HepG2 (cell line): Measurements from ENCODE around the gene KLHL21. TPM values are rescaled to one million over a fixed set of nuclear protein-coding genes. Genes with fewer than 3 reads are reported as not detected.

Experiments used
- ETV6 ChIP-seq: sonication (generic); formaldehyde crosslinking; conservative IDR thresholded peaks from 2 replicates; pipeline ENCODE4 v1.4.0; 2020; ENCODE audit warnings: missing genetic modification reagents
- FOXK1 ChIP-seq: sonication (generic); formaldehyde crosslinking; IDR thresholded peaks from 2 replicates; pipeline ENCODE4 v1.4.0; 2020; ENCODE audit warnings: low read depth, missing genetic modification reagents, borderline replicate concordance
- KDM2A ChIP-seq: sonication (generic); formaldehyde crosslinking; IDR thresholded peaks from 2 replicates; pipeline ENCODE4 v1.4.0; 2020; ENCODE audit warnings: low read depth, missing genetic modification reagents, borderline replicate concordance
- SMAD1 ChIP-seq: sonication (generic); formaldehyde crosslinking; IDR thresholded peaks from 2 replicates; pipeline ENCODE4 v1.4.0; 2020; ENCODE audit warnings: missing genetic modification reagents, low read depth, mild to moderate bottlenecking, borderline replicate concordance
- THYN1 ChIP-seq: sonication (generic); formaldehyde crosslinking; IDR thresholded peaks from 2 replicates; pipeline ENCODE4 v1.8.1; 2023; ENCODE audit warnings: low read depth, mild to moderate bottlenecking, moderate library complexity, missing genetic modification reagents, borderline replicate concordance
- TSC22D2 ChIP-seq: sonication (generic); formaldehyde crosslinking; IDR thresholded peaks from 2 replicates; pipeline ENCODE4 v1.5.1; 2020; ENCODE audit warnings: missing genetic modification reagents, mild to moderate bottlenecking, borderline replicate concordance
- ZNF7 ChIP-seq: IDR thresholded peaks from 2 replicates; pipeline ENCODE4 v1.6.1; 2016; ENCODE audit warnings: missing biosample characterization, missing genetic modification reagents
- ZNF788 ChIP-seq: sonication (generic); formaldehyde crosslinking; IDR thresholded peaks from 2 replicates; pipeline ENCODE4 v1.5.0; 2020; ENCODE audit warnings: mild to moderate bottlenecking, missing genetic modification reagents, borderline replicate concordance
- polyA plus RNA-seq, 8 experiments: library from polyadenylated mRNA; depleted of rRNA in 3 of 8; stranded (reverse) in 7 of 8; unstranded in 1 of 8; fragments of >200 nt; fragmentation: Illumina TruSeq in 4 of 8; extraction: Trizol in 4 of 8; gene quantifications; 2 replicates each; pipeline versions ENCODE4 v1.2.1 to v1.2.3, GENCODE V29; 2011 to 2016; ENCODE audit warnings: low read depth in 4 of 8, missing spikeins in 1 of 8, mixed read lengths in 1 of 8; ENCODE audit not compliant: insufficient read depth in 1 of 8
- total RNA-seq, 5 experiments: library from RNA; depleted of rRNA; stranded (reverse); fragments of >200 nt; fragmentation: Illumina TruSeq; extraction: Trizol; gene quantifications; 2 replicates each; pipeline ENCODE4 v1.2.3, GENCODE V29; 2016; ENCODE audit warnings: low read depth in 1 of 5
- TF ChIP-seq, protein P1 (sequence below): sonication (generic); formaldehyde crosslinking; IDR thresholded peaks from 2 replicates; pipeline ENCODE4 v1.5.0; 2020; ENCODE audit warnings: mild to moderate bottlenecking, missing genetic modification reagents, borderline replicate concordance
- TF ChIP-seq, protein P2 (sequence below): sonication (generic); formaldehyde crosslinking; IDR thresholded peaks from 2 replicates; pipeline ENCODE4 v1.4.0; 2020; ENCODE audit warnings: missing genetic modification reagents, borderline replicate concordance
- TF ChIP-seq, protein P3 (sequence below): sonication (generic); formaldehyde crosslinking; IDR thresholded peaks from 2 replicates; pipeline ENCODE4 v1.8.0; 2022; ENCODE audit warnings: missing genetic modification reagents, mild to moderate bottlenecking, borderline replicate concordance
- TF ChIP-seq, protein P4 (sequence below): sonication (generic); formaldehyde crosslinking; IDR thresholded peaks from 2 replicates; pipeline ENCODE4 v1.8.1; 2023; ENCODE audit warnings: mild to moderate bottlenecking, moderate library complexity, missing genetic modification reagents

KLHL21 gene
- total and polyA plus RNA-seq, 2 of the 13 experiments (the other 11 are each of a cell fraction or from before 2014, with no cell fraction given): 14.8 to 25.0 TPM

DNA sequence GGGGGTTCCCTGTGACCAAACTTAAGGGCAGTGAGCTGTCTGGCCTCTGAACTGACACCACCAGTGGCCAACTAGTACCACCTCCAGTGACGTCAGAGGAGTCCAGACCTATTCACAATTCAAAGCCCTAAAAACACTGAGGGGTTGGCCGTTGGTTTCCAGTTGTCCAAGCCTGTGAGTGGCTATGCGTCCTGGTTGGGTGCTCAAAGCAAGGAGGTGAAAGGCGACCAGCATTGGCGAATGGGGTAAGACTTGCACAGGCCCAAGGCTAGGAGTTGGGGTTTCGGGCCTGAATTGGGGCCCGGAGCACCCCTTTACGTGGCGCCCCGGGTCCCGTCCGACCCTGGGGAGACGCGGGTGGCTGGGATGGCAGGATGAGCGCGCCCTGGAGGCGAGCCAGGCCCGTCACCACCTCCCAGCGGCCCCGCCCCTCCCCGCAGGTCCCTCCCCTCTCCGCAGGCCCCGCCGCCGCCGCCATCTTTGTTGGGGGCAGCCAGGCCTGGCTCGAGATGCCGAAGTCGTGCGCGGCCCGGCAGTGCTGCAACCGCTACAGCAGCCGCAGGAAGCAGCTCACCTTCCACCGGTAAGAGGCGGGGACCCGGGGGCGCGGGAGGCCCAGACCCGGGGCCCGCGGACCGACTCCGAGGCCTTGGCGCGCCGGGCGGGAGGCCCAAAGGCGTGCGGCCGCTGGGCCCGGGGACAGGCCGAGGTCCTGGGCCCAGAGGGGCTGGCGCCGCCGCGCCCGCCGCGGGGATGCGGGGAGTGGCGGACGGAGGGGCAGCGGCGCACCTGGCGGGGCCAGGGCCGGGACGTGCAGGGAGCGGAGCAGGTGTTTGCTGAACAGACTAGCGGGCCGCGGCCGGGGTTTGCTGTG lies 22.3 kb upstream of the KLHL21 start, which contains the start of gene THAP3 (continued):
- TF ChIP-seq, protein P1, sequence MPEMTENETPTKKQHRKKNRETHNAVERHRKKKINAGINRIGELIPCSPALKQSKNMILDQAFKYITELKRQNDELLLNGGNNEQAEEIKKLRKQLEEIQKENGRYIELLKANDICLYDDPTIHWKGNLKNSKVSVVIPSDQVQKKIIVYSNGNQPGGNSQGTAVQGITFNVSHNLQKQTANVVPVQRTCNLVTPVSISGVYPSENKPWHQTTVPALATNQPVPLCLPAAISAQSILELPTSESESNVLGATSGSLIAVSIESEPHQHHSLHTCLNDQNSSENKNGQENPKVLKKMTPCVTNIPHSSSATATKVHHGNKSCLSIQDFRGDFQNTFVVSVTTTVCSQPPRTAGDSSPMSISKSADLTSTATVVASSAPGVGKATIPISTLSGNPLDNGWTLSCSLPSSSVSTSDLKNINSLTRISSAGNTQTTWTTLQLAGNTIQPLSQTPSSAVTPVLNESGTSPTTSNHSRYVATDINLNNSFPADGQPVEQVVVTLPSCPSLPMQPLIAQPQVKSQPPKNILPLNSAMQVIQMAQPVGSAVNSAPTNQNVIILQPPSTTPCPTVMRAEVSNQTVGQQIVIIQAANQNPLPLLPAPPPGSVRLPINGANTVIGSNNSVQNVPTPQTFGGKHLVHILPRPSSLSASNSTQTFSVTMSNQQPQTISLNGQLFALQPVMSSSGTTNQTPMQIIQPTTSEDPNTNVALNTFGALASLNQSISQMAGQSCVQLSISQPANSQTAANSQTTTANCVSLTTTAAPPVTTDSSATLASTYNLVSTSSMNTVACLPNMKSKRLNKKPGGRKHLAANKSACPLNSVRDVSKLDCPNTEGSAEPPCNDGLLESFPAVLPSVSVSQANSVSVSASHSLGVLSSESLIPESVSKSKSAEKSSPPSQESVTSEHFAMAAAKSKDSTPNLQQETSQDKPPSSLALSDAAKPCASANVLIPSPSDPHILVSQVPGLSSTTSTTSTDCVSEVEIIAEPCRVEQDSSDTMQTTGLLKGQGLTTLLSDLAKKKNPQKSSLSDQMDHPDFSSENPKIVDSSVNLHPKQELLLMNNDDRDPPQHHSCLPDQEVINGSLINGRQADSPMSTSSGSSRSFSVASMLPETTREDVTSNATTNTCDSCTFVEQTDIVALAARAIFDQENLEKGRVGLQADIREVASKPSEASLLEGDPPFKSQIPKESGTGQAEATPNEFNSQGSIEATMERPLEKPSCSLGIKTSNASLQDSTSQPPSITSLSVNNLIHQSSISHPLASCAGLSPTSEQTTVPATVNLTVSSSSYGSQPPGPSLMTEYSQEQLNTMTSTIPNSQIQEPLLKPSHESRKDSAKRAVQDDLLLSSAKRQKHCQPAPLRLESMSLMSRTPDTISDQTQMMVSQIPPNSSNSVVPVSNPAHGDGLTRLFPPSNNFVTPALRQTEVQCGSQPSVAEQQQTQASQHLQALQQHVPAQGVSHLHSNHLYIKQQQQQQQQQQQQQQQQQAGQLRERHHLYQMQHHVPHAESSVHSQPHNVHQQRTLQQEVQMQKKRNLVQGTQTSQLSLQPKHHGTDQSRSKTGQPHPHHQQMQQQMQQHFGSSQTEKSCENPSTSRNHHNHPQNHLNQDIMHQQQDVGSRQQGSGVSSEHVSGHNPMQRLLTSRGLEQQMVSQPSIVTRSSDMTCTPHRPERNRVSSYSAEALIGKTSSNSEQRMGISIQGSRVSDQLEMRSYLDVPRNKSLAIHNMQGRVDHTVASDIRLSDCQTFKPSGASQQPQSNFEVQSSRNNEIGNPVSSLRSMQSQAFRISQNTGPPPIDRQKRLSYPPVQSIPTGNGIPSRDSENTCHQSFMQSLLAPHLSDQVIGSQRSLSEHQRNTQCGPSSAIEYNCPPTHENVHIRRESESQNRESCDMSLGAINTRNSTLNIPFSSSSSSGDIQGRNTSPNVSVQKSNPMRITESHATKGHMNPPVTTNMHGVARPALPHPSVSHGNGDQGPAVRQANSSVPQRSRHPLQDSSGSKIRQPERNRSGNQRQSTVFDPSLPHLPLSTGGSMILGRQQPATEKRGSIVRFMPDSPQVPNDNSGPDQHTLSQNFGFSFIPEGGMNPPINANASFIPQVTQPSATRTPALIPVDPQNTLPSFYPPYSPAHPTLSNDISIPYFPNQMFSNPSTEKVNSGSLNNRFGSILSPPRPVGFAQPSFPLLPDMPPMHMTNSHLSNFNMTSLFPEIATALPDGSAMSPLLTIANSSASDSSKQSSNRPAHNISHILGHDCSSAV (CRISPR knock-in tag): no peak
- TF ChIP-seq THYN1 (CRISPR knock-in tag) (no peak), ZNF788 (CRISPR knock-in tag) (peak; percentile 44; the same call in 1 of the 2 replicates), ZNF7 (CRISPR knock-in tag) (no peak), SMAD1 (CRISPR knock-in tag) (no peak), ETV6 (CRISPR knock-in tag) (0 out of 2 replicates have a peak, but pooled peaks have one; percentile 26), KDM2A (CRISPR knock-in tag) (peak; percentile 96; the same call in 1 of the 2 replicates), FOXK1 (CRISPR knock-in tag) (0 out of 2 replicates have a peak, but pooled peaks have one; percentile 24), TSC22D2 (CRISPR knock-in tag) (no peak)
- TF ChIP-seq, protein P2, sequence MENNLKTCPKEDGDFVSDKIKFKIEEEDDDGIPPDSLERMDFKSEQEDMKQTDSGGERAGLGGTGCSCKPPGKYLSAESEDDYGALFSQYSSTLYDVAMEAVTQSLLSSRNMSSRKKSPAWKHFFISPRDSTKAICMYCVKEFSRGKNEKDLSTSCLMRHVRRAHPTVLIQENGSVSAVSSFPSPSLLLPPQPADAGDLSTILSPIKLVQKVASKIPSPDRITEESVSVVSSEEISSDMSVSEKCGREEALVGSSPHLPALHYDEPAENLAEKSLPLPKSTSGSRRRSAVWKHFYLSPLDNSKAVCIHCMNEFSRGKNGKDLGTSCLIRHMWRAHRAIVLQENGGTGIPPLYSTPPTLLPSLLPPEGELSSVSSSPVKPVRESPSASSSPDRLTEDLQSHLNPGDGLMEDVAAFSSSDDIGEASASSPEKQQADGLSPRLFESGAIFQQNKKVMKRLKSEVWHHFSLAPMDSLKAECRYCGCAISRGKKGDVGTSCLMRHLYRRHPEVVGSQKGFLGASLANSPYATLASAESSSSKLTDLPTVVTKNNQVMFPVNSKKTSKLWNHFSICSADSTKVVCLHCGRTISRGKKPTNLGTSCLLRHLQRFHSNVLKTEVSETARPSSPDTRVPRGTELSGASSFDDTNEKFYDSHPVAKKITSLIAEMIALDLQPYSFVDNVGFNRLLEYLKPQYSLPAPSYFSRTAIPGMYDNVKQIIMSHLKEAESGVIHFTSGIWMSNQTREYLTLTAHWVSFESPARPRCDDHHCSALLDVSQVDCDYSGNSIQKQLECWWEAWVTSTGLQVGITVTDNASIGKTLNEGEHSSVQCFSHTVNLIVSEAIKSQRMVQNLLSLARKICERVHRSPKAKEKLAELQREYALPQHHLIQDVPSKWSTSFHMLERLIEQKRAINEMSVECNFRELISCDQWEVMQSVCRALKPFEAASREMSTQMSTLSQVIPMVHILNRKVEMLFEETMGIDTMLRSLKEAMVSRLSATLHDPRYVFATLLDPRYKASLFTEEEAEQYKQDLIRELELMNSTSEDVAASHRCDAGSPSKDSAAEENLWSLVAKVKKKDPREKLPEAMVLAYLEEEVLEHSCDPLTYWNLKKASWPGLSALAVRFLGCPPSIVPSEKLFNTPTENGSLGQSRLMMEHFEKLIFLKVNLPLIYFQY (CRISPR knock-in tag): no peak
- TF ChIP-seq, protein P3, sequence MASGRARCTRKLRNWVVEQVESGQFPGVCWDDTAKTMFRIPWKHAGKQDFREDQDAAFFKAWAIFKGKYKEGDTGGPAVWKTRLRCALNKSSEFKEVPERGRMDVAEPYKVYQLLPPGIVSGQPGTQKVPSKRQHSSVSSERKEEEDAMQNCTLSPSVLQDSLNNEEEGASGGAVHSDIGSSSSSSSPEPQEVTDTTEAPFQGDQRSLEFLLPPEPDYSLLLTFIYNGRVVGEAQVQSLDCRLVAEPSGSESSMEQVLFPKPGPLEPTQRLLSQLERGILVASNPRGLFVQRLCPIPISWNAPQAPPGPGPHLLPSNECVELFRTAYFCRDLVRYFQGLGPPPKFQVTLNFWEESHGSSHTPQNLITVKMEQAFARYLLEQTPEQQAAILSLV (CRISPR knock-in tag): no peak; the same call in 1 of the 2 replicates
- TF ChIP-seq, protein P4, sequence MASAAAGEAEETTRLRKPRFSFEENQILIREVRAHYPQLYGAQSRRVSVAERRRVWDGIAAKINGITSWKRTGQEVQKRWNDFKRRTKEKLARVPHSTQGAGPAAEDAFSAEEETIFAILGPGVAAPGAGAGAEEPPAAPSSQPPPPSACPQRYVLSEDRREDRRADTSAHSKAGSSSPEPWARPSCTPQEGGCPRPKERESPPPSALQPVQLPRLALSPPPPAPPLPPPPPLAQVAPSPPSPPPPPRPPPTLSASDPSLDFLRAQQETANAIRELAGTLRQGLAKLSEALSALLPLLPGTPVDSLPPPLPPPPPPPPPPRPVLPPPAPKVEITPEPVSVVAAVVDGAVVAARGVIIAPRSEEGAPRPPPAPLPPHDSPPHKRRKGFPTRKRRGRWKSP (CRISPR knock-in tag): no peak
